Vagina (tissue), 2 donors: ENCODE measurements around the gene HMGA1. TPM values are rescaled to one million over a fixed set of nuclear protein-coding genes. Genes with fewer than 3 reads are reported as not detected.

Experiments used
- DNase-seq, 2 donors: peaks; one replicate each; pipeline ENCODE4 v3.0.0-alpha.2; 2017; ENCODE audit errors: extremely low spot score in 2 of 2
- H3K27ac ChIP-seq: fragments of 200-600 bp; sonication (generic); one replicate; pipeline ENCODE4 v1.5.1; 2019
- H3K27me3 ChIP-seq: fragments of 200-600 bp; sonication (generic); one replicate; pipeline ENCODE4 v1.5.1; 2019
- H3K36me3 ChIP-seq, 2 donors: fragments of 200-600 bp; sonication (generic); one replicate each; pipeline ENCODE4 v1.5.1; 2017 to 2019
- H3K4me1 ChIP-seq: fragments of 200-600 bp; sonication (generic); one replicate; pipeline ENCODE4 v1.5.1; 2019
- H3K4me3 ChIP-seq, 2 donors: fragments of 200-600 bp; sonication (generic); 1 replicate in 1 of 2; 2 replicates in 1 of 2; pipeline ENCODE4 v1.5.1; 2016 to 2019
- H3K9me3 ChIP-seq: fragments of 200-600 bp; sonication (generic); one replicate; pipeline ENCODE4 v1.5.1; 2019
- CTCF ChIP-seq, 3 experiments: fragments of 450-650 bp in 2 of 3; fragments of 200-600 bp in 1 of 3; sonication (generic) in 1 of 3; IDR thresholded peaks; one replicate each; pipeline ENCODE4 v1.5.1; 2017 to 2019; ENCODE audit warnings: antibody characterized with exemption in 3 of 3, mild to moderate bottlenecking in 2 of 3, moderate library complexity in 2 of 3
- POLR2A ChIP-seq, 2 donors: fragments of 450-650 bp; IDR thresholded peaks; one replicate each; pipeline ENCODE4 v1.6.1; 2017; ENCODE audit warnings: antibody characterized with exemption in 2 of 2, mild to moderate bottlenecking in 2 of 2, moderate library complexity in 2 of 2
- POLR2AphosphoS5 ChIP-seq, 2 donors: sonication (generic); formaldehyde crosslinking; IDR thresholded peaks; one replicate each; pipeline ENCODE4 v1.9.0; 2017; ENCODE audit warnings: antibody characterized with exemption in 2 of 2, mild to moderate bottlenecking in 2 of 2, low read depth in 1 of 2; ENCODE audit not compliant: insufficient read depth in 1 of 2
- intact Hi-C: fragments of 100-400 bp; cut with DNase I; formaldehyde crosslinking; loops from one replicate; pipeline ENCODE4 v1.15.1; 2023
- total RNA-seq: library from RNA; depleted of rRNA; stranded (reverse); fragments of >200 nt; gene quantifications from one replicate; pipeline ENCODE4 v1.2.3, GENCODE V29; 2016

HMGA1 gene
- total RNA-seq, 1 donor from 2014 or later = 65.6 TPM

- Histone ChIP-seq H3K4me1 (peaks cover 10% of the 10 kb centered on the region), H3K4me3 (peak overlapping the region in 1 of 2 donors; percentile 78), H3K27ac (no peak overlapping the region), H3K9me3 (no peaks in the 10 kb centered on the region), H3K36me3 (no peaks in the 10 kb centered on the region), H3K27me3 (no peaks in the 10 kb centered on the region)
- DNase-seq = no peak
- TF ChIP-seq POLR2A (IDR thresholded peaks at IDR 0.05) (no peak), CTCF (IDR thresholded peaks at IDR 0.05) (no peak), POLR2AphosphoS5 (IDR thresholded peaks at IDR 0.05; ENCODE audit: insufficient read depth in 1 of 2, low read depth in 1 of 2) (no peak)
- intact Hi-C loops = loop anchor here (10.0 kb wide), 1 partner anchor 219 kb away; no protein-coding TSS in a partner anchor
Measured at GRCh38 chr6:34195726-34196115, 41.0 kb upstream of the HMGA1 start.

GRCh38 chr6:34196116-34196832 lies 40.4 kb upstream of the HMGA1 start:
- intact Hi-C loops = loop anchor here (10.0 kb wide), 1 partner anchor 219 kb away; no protein-coding TSS in a partner anchor
- no peak for TF ChIP-seq POLR2A (IDR thresholded peaks at IDR 0.05)
- TF ChIP-seq POLR2AphosphoS5 (IDR thresholded peaks at IDR 0.05; ENCODE audit: insufficient read depth in 1 of 2, low read depth in 1 of 2) = peak; percentile 49 to 60
- TF ChIP-seq CTCF (IDR thresholded peaks at IDR 0.05) = peak; percentile 89 to 98 (median 96)
- DNase-seq = no peak
- Histone ChIP-seq H3K27me3 (no peaks in the 10 kb centered on the region), H3K27ac (no peak overlapping the region), H3K36me3 (no peaks in the 10 kb centered on the region), H3K4me3 (peak overlapping the region; percentile 43 to 78), H3K4me1 (peaks cover 10% of the 10 kb centered on the region), H3K9me3 (no peaks in the 10 kb centered on the region)

- H3K4me1 ChIP-seq = peaks cover 10% of the 10 kb centered on the region
- H3K36me3 ChIP-seq = no peaks in the 10 kb centered on the region
- TF ChIP-seq CTCF (IDR thresholded peaks at IDR 0.05) (no peak), POLR2AphosphoS5 (IDR thresholded peaks at IDR 0.05; ENCODE audit: insufficient read depth in 1 of 2, low read depth in 1 of 2) (no peak), POLR2A (IDR thresholded peaks at IDR 0.05) (no peak)
- peak overlapping the region; percentile 43 to 78 for H3K4me3 ChIP-seq
- H3K27ac ChIP-seq = no peak overlapping the region
- H3K9me3 ChIP-seq = no peaks in the 10 kb centered on the region
- intact Hi-C loops = loop anchor here (10.0 kb wide), 1 partner anchor 218 kb away; no protein-coding TSS in a partner anchor
- DNase-seq = no peak
- no peaks in the 10 kb centered on the region for H3K27me3 ChIP-seq
Measured at GRCh38 chr6:34196833-34197195, 39.9 kb upstream of the HMGA1 start.

- Histone ChIP-seq H3K36me3 (no peaks in the 10 kb centered on the region), H3K27me3 (no peaks in the 10 kb centered on the region), H3K4me3 (no peak overlapping the region), H3K27ac (no peak overlapping the region), H3K9me3 (no peaks in the 10 kb centered on the region), H3K4me1 (peaks cover 10% of the 10 kb centered on the region)
- no peak for TF ChIP-seq CTCF (IDR thresholded peaks at IDR 0.05)
- no peak for TF ChIP-seq POLR2A (IDR thresholded peaks at IDR 0.05)
- no peak for TF ChIP-seq POLR2AphosphoS5 (IDR thresholded peaks at IDR 0.05; ENCODE audit: insufficient read depth in 1 of 2, low read depth in 1 of 2)
- DNase-seq = no peak
- intact Hi-C loops = no loop called here
Measured at GRCh38 chr6:34200340-34200971, 36.2 kb upstream of the HMGA1 start.
